NCI-H2227 (cell line): Measurements from ENCODE around the gene CFDP1.

Experiments used
- DNase-seq: peaks from one replicate; lab custom pipeline; 2025; ENCODE audit not compliant: unreplicated experiment; lab: John Stamatoyannopoulos, UW

CFDP1 gene

DNA sequence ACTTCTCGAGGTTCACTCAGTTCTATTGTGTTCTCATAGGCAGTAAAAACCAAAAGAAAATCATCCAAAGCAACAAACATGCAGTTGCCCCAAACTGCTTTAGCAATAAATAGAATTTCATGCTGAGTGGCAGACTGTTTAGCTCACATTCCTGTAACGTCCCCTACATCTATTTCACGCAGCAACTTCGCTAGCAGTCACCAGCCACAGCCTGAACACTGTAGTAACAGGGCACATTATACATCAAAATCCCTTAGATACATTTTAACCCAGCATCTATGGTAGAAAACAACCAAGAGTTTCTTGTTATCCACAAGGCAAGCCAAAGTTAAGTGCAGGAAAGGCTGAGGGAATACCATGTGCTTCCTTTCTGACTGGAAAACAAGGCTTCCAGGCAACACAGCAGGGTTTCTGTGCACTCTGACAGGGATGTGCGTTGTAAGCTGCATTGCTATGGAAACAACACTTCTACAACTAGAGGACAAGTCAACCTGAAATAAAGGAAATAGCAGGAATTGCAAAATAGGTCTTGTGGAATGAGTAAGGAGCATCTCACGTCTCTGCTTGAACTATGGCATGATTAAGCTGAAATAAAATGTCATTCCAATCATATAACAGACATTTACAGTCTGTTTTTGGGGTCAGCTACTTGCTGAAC is 55.4 kb downstream of the CFDP1 start:
- DNase-seq, result peak; percentile 74

DNA sequence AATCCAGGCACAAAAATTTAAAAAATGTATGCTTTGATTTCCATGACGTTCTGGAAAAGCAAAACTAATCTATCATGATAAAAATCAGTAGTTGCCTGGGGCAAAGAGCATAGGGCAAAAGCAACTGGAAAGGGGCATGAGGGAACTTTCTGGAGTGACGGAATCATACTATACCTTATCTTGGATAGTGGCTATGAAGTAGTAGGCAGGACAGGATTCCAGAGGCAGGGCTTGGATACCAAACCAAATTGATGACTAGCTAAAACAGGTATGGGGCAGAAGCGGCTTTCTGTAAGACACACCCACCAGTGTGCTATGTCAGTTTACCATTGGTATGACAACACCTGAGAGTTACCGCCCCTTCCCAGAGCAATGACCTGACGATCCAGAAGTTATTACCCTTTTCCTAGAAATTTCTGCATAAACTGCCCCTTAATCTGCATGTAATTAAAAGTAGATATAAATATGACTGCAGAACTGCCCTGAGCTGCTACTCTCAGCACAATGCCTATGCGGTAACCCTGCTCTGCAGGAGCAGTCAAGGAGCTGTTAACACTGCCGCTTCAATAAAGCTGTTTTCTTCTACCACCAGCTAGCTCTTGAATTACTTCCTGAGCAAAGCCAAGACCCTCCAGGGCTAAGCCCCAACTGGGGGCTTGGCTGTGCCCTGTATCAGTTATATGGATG is 56.7 kb downstream of the CFDP1 start:
- no peak for DNase-seq

DNA sequence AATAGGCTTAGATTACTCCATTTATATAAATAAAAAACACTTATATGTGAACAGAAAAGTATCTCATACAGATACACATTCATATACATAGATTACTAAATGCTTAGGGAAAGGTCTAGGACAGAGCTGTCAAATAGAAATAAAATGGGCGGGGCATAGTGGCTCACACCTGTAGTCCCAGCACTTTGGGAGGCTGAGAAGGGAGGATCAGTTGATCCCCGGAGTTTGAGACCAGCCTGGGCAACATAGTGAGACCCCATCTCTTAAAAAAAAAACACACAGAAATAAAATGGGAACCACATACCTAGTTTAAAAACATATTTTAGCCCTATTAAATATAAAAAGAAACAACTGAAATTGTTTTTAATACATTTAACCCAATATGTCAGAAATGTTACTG is 58.9 kb downstream of the CFDP1 start:
- no peak for DNase-seq

DNA sequence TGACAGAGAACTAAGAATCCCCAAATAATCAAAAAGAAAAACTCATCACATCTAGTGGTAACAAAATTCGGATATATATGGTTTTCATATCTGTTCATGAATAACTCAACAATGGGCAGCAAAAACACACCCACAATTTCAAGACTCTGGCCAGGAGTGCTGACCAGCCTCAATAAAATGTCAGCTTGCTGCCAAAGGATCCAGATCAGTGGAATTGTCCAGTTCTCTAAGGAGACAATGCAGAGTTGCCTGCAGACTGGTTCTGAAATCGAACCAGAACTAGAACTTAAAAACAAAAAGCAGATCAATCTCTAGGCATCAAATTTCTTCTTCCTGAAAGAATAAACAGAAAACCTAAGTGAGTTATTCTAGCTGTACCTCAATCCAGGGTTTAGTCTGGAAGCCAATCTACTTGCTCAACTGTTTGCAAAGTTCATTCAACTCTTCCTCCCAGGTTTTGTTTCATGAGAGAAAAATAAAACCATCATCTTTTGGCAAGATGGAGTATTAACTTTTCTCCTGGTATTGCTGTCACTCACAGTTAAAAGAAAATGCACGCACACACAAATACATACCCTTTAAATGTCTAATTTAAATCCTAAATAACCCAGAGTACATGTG is 61.0 kb downstream of the CFDP1 start:
- no peak for DNase-seq

DNA sequence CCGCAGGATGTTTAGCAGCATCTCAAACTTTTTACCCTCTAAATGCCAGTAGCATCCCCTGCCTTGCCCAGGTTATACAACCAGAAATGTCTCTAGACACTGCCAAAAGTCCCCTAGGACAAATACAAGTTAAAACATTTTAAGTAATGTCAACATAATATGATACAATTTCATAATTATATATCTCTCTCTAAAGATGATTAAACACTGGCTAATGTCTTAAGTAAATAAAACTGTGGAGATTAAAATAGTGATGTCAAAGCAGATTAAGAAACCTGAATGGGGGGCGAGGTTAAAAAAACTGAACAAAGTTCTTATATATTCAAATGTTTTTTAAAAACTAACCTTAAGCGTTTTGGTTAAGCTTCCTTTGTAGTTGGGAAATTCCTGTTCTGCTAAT is 62.1 kb downstream of the CFDP1 start:
- no peak for DNase-seq

DNA sequence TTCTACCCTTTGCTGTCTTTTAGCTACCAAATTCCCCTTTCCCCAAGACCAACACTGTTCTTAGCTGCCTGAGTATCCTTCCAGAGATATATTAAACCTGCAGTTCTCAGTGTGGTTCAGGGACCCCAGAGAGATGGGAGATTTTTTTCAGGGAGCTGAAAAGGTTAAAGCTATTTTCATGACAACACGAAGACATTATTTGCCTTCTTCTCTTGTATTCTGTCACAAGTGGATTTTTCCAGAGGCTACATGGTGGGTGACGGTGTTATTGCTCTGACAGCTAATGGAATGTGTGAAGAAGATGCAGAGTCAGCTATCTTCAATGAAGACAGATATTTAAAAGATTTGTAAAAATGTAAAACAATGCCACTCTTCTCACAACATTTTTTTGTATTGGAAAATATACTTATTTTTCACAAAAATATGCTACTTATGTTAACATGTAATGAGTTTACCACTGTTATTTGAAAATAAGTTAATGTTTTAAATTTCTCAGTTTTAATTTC is 69.0 kb downstream of the CFDP1 start:
- DNase-seq, result no peak

DNA sequence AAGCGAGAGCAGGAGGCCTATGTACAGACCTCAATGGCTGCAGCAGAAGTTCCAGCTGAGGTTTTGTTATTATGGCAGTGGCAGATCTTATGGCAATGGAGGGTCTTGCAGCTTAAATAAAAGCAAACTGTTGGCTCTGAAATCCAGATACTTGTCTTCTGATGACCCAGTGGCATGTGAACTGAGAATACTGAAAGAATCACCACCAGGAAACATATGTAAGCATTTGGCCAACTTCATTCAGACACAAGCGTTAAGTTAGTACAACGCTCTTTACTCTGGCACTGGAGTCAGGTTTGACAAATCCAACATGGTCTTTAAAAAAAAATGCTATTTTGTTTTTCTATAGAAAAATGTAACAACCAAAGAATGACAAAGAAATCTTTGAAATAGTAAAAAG is 70.5 kb downstream of the CFDP1 start:
- DNase-seq, result no peak

DNA sequence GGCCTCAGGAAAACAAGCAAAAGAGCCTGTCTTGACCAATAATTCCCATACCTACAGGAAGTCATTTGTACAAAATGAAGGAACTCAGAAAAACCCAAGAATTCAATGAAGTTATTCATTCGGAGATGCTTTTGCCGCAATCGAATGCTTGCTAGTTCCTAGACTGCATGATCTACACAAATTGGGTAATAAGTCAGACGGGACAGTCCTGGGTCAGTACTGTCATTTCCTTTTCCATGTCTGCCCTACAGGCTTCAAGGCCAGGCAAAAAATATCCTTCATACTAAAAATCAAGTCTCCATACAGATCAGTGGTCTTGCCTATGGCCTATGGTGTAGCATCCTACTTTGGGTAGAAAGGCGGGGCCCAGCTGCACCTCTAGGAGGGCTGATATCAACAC is 71.4 kb downstream of the CFDP1 start:
- no peak for DNase-seq

DNA sequence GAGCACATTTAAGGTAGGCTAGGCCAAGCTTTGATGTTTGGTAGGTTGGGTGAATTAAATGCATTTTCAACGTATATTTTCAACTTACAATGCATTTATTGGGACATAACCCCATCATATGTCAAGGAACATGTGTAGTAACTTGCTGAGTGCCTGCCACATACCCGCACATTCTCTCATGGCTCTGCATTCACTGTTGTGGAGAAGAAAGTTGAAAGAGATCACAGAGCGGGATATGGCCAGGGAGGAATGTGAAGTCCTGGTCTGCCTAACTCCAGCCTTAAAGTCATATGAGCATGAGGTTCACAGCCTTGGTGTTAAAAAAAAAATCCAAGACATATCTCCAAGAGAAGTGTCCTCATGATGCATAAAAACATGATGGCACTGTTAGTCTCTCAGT is 79.1 kb downstream of the CFDP1 start:
- no peak for DNase-seq

DNA sequence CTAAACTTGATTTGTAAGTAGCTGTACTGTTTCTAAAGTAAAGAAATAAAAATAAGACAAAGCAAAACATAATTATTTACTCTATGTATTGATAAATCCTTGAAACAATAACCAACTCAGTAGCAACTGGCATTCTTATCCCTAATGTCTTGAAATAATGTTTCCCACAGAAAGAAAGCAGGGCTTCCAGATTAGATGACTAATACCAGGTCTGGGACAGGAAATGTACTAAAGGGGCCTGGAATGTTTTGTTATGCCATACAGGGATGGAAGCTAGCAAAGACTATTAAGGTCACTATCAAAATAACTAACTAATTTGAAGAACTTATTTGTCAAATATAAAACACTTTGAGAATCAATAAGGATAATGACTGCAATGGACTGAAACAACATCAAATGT is 82.1 kb downstream of the CFDP1 start:
- DNase-seq, result no peak

DNA sequence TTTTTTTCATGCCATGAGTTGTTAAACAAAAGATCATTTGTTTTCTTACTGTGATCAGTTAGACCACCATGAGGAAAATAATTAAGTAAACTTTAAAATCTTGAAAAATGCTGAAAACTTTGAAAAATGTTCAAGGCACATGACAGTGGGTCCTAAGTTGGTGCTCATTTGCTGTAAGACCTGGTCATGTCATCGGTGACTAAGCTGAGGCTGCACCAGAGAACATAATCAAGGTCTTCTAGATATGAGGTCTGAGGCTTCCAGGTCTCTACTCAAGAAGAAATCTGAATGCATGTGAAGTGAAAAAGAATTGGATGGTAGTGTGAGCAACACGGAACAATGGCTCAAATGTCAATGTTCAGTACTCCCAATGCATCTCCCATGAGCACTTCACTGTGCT is 87.6 kb downstream of the CFDP1 start:
- no peak for DNase-seq

DNA sequence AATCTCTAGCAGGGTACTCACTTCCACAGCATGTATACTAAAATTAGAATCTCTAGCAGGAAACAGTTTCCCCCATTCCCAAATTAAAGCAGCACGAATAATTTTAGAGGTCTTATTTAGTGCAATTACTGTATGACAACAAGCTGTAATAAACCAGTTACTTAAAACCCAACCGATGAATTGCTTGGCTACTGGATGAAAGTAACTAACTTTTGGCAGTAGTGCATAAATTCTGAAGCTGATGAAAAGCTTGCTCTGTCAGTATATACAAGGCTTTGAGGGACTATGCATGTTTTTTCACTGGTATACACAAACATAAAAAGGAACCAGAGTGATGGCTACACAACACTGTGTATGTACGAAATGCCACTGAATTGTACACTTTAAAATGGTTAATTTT is 89.4 kb downstream of the CFDP1 start:
- DNase-seq, result no peak

DNA sequence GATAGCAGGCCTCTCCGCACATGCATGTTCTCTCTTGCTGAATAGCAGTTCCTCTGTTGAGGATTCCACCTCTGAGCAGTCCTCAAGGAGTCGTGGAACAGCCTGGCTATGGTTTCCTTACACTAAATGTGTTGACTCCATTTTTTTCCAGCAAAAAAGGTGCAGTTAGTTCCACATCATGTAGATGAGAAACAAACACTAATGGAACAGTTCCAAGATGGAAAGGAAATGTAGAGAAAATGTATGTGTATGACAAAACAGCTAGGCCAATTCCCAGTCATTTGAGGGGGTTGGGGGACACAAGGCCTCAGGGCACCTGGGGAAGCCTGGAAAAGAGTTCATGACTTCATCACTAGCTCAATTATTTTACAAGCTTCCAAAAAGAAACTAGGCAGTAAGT is 90.0 kb downstream of the CFDP1 start:
- DNase-seq, result no peak

DNA sequence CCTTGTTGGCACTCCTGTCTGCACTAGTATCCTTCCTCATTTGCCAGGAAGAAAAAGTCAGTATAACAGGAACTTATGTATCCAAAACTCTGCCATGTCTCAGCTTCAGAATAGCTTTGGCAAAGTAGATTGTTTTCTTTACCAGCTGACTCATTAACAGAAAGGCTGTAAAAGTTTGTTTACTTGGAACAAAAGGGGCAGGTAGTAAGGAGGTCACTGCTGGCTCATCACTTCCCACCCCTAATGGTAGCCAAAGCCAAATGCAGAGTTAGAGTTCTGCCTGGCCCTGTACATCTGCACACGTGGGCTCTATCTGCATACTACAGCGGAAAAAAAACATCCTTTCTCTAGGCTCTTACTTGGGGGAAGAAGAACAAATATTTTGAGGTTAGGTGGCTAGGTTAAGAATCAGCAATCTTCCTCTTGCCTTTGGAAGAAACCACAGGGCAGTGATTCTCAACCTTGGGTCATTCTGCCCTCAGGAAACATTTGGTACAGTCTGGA is 90.9 kb downstream of the CFDP1 start:
- DNase-seq, result no peak

DNA sequence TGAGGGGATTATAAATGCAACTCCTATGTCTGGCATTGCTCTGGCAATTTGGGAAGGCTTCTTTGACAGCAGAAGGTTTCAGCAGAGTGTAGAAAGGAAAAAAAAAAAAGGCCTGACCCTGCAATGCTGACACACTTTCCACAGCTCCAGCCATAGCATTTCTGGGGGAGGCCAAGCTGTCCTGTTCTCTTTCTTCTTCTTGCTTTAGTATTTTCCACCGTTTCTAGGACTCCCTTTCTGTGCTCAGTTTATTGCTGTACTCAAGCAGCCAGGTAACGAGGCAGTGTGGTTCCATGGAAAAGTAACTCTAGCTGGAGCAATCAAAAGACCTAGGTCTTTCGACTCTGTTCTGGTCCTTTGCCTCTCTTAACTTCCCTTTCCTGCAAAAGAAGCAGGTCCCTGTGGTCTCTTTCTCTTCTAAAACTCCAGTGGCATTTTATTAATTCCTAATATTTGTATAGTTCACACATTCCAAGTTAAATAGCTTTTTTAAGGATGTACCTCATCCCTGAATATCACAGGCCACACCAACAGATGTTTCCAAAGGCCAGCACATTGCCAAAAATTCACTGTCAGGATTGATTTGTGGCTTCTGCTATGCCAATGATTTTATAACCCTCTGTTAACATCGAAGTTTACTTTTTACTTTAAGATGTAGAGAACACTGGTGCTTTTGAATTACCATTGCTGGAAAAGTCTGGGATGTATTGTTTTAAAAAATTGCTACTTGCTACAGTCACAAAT is 91.6 kb downstream of the CFDP1 start:
- DNase-seq, result no peak

DNA sequence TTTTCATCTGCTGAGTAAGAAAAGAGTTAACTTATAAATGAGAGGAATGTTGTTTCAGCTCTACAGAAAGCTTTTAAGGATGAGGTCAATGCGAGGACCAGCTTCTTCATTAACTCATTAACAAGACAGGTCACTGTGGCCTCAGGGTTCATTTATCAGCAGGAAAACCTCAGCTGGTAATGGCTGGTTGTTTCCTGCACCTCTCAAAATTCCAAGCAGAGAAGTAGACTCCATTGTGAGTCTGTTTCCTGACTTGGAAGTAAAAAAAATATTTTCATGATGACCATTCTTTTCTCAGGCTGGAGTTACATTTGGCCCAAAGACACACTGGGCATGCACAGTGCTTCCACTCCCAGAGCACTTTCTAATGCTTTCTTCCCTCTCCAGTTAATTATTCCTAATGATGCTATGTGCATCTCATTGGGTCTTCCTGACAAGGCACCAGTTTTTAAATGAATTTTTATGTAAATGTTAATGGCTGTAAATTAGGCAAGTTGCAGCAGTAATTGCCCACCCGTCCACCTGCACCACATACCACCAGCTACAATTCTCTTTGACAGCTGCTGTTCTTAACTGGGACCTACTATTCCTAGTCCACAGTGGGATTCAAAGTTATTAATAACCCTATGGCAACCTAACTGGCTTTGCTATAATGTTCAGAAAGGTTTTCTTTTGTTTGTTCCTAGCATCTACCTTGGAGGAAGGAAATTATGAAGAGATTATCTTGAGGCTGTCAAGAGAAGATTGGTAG is 92.4 kb downstream of the CFDP1 start:
- DNase-seq, result no peak

DNA sequence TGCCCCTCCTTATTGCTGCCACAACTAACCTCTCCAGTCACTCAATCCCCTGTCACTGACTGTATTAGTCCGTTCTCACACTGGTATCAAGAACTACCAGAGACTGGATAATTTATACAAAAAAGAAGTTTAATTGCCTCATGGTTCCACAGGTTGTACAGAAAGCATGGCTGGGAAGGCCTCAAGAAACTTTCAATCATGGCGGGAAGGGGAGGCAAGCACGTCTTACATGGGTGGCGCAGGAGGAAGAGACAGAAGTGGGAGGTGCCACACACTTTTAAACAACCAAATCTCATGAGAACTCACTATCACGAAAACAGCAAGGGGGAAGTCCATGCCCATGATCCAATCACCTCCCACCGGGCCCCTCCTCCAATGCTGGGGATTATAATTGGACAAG is 95.9 kb downstream of the CFDP1 start:
- no peak for DNase-seq

DNA sequence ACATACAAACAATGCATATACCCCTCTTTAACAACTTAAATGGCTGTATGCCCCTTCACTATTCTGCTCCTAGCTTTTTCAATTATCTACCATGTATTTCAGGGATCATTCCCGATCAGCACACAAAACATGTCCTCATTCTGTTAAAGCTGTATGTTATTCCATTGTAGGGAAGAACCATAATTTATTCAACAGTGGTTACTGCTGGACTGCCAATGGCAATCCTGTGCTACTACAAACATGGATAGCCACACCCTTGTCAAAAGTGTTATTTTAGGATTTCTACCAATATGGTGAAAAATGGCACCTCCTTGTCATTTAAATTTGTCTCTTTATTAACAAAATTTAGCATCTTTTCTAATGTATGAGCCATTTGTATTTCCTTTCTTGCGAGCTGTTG is 96.8 kb downstream of the CFDP1 start:
- DNase-seq, result no peak

DNA sequence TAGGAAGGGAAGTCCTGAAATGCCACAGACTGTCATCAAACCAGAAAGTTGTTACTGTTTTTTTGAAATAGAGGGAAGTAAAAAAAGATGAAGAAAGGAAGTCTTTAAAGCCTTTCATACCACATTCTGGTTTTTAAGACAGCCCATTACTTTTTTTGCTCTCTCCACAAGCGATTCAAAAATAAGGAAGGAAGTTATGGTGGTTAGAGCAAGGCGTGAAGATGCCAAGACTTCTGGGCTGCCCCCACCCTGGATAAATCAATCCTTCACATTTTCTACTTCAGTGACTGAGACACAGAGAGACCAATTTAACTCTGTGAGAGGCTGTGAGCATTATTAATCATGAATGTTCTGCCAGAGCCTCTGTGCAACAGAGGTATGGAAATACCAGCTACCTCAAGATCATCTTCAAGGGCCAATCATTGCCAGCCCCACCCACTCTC is 99.6 kb downstream of the CFDP1 start:
- no peak for DNase-seq

DNA sequence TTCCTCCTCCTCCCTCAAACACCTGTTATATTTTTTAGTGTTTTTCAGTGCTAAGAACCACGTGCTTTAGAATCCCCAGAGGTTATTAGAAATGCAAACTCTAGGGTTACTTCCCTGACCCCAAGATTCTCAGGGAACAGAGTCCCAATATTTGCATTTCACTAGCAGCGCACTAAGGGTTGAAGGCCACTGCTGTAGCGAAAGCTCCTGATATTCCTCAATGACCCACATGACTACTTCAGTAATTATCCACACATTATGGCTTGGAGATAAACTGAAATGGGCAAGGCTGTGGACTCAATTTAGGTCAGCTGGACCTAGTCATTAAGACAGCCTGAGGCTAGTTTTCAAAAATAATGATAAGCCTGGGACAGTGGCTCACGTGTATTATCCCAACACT is 103.4 kb downstream of the CFDP1 start:
- DNase-seq, result no peak

DNA sequence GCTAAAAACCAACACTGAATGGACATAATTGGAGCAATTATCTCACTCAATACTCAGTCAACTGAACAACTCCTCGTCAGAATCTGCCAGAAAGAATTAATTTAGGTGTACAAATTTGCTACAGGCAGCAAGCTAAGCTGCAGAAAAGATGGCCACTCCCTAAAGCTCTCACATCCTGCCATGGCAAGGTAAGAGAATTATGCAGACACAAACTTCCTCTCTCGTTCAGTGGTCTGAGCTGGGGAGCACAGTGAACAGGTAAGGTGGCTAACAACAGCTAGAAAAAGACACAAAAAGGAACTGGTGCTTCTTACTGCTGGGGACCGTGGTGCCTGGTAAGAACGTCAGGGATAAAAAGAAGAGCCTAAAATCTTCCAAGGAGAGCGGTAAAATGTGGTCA is 107.0 kb downstream of the CFDP1 start:
- DNase-seq, result peak; percentile 49
